ENCODE data around the gene GPR84. TPM values are rescaled to one million over a fixed set of nuclear protein-coding genes. Genes with fewer than 3 reads are reported as not detected.

The GPR84 gene
- polyA plus RNA-seq, 3 donors: 2.4 to 14.2 (median 5.6) TPM

- H3K9me3 Mint-ChIP-seq: peaks cover 0 to 5% (median 0%) of the 10 kb centered on the region in 7 donors
- H3K4me3 Mint-ChIP-seq: no peak overlapping the region
- H4K20me1 ChIP-seq (ENCODE audit: insufficient read depth, low read length): peaks cover 94% of the 10 kb centered on the region
- peaks cover 10% of the 10 kb centered on the region for H3K4me1 Mint-ChIP-seq
- no peak overlapping the region for H3K9ac ChIP-seq (ENCODE audit: insufficient read depth, low read length, poor library complexity, severe bottlenecking)
- peaks cover 92 to 99% of the 10 kb centered on the region in 2 donors for H3K36me3 Mint-ChIP-seq
- no peak overlapping the region for H3K4me3 ChIP-seq (replicated peaks in 1 of 3; ENCODE audit: low read depth in 2 of 3, low read length in 3 of 3)
- H3K9me3 ChIP-seq (replicated peaks in 1 of 2; ENCODE audit: control insufficient read depth in 1 of 2, insufficient read depth in 1 of 2, low read length in 2 of 2): no peaks in the 10 kb centered on the region
- DNase-seq: peak; percentile 84 to 86 (median 85)
- peaks cover 8 to 16% of the 10 kb centered on the region in 2 donors for H3K4me1 ChIP-seq (ENCODE audit: control insufficient read depth in 1 of 2, insufficient read depth in 2 of 2, low read length in 2 of 2)
- intact Hi-C loops (cut with micrococcal nuclease): loop anchor here in 1 of 2 donors (1.0 kb wide), 1 partner anchor 40 kb away; no protein-coding TSS in a partner anchor
- H2AFZ ChIP-seq (ENCODE audit: insufficient read depth, low read depth, low read length, poor library complexity, severe bottlenecking): no peak overlapping the region
- H3K27me3 ChIP-seq (ENCODE audit: control insufficient read depth in 2 of 2, insufficient read depth in 2 of 2, low read length in 2 of 2): no peaks in the 10 kb centered on the region
- no peaks in the 10 kb centered on the region for H3K27me3 Mint-ChIP-seq (ENCODE audit: low read depth in 3 of 3)
- 76% methylated on average over 5 of the region's 8 CpGs for WGBS (ENCODE audit: insufficient coverage)
- peaks cover 94 to 99% of the 10 kb centered on the region in 2 donors for H3K36me3 ChIP-seq (replicated peaks in 1 of 2; ENCODE audit: control insufficient read depth in 1 of 2, insufficient read depth in 2 of 2, low read length in 2 of 2)
- H3K27ac ChIP-seq (ENCODE audit: low read depth in 1 of 2, low read length in 2 of 2): peak overlapping the region; percentile 10 to 25
- peaks cover 34% of the 10 kb centered on the region for H3K79me2 ChIP-seq (ENCODE audit: insufficient read depth, low read length)
- H3K27ac Mint-ChIP-seq: peak overlapping the region in 5 of 7 donors; percentile 35 to 73 (median 43)
- peak; percentile 97 for TF ChIP-seq CTCF (IDR thresholded peaks at IDR 0.05)
- H3K4me2 ChIP-seq (replicated peaks; ENCODE audit: extremely low read depth, low read length, poor library complexity, severe bottlenecking): no peak overlapping the region
Observed at GRCh38 chr12:54398995-54399793, 34.9 kb upstream of the GPR84 start.

- Histone ChIP-seq H3K27ac (ENCODE audit: low read depth in 1 of 2, low read length in 2 of 2) (peak overlapping the region in 1 of 2 donors; percentile 45), H3K79me2 (ENCODE audit: insufficient read depth, low read length) (peaks cover 27% of the 10 kb centered on the region), H3K4me1 (ENCODE audit: control insufficient read depth in 1 of 2, insufficient read depth in 2 of 2, low read length in 2 of 2) (peaks cover 18 to 26% of the 10 kb centered on the region in 2 donors), H3K36me3 (replicated peaks in 1 of 2; ENCODE audit: control insufficient read depth in 1 of 2, insufficient read depth in 2 of 2, low read length in 2 of 2) (peaks cover 84 to 89% of the 10 kb centered on the region in 2 donors), H4K20me1 (ENCODE audit: insufficient read depth, low read length) (peaks cover 84% of the 10 kb centered on the region), H3K9ac (ENCODE audit: insufficient read depth, low read length, poor library complexity, severe bottlenecking) (no peak overlapping the region), H3K4me2 (replicated peaks; ENCODE audit: extremely low read depth, low read length, poor library complexity, severe bottlenecking) (no peak overlapping the region), H3K27me3 (ENCODE audit: control insufficient read depth in 2 of 2, insufficient read depth in 2 of 2, low read length in 2 of 2) (no peaks in the 10 kb centered on the region), H3K4me3 (replicated peaks in 1 of 3; ENCODE audit: low read depth in 2 of 3, low read length in 3 of 3) (no peak overlapping the region), H3K9me3 (replicated peaks in 1 of 2; ENCODE audit: control insufficient read depth in 1 of 2, insufficient read depth in 1 of 2, low read length in 2 of 2) (no peaks in the 10 kb centered on the region), H2AFZ (ENCODE audit: insufficient read depth, low read depth, low read length, poor library complexity, severe bottlenecking) (no peak overlapping the region)
- intact Hi-C loops (cut with micrococcal nuclease): no loop called here
- WGBS (ENCODE audit: insufficient coverage): 80% methylated on average over 1 of the region's 2 CpGs
- Mint-ChIP-seq H3K27me3 (ENCODE audit: low read depth in 3 of 3) (no peaks in the 10 kb centered on the region), H3K27ac (peak overlapping the region in 3 of 7 donors; percentile 12 to 87 (median 41)), H3K36me3 (peaks cover 82 to 96% of the 10 kb centered on the region in 2 donors), H3K9me3 (peaks cover 0 to 5% (median 0%) of the 10 kb centered on the region in 7 donors), H3K4me3 (no peak overlapping the region), H3K4me1 (peaks cover 20% of the 10 kb centered on the region)
- no peak for DNase-seq
- TF ChIP-seq CTCF (IDR thresholded peaks at IDR 0.05): no peak
Observed at GRCh38 chr12:54398218-54398617, 33.9 kb upstream of the GPR84 start.

Measured in CD14-positive monocyte (primary cell).